Left lung (tissue), 10 donors: ENCODE results near the gene STIM1. TPM values are rescaled to one million over a fixed set of nuclear protein-coding genes. Genes with fewer than 3 reads are reported as not detected.
"Not testable (repeated sequence)": the region's sequence is repeated elsewhere in the genome, so short reads cannot be mapped to it uniquely, and the experiment has no call there.

Experiments
- ATAC-seq: fragments of 200-7000 bp; cut with Tn5 transposase; one replicate; pipeline ENCODE4 v1.9.1; 2020; ENCODE audit warnings: moderate library complexity
- DNase-seq, 4 donors: peaks; one replicate each; pipeline ENCODE4 v3.0.0-alpha.2; 2013 to 2020
- H3K27ac ChIP-seq, 2 donors: fragments of 200-600 bp; sonication (generic) in 1 of 2; one replicate each; pipeline versions ENCODE4 v1.5.0 to v1.8.0; 2020 to 2021
- H3K27me3 ChIP-seq, 2 donors: fragments of 200-600 bp; sonication (generic) in 1 of 2; one replicate each; pipeline versions ENCODE4 v1.5.0 to v1.8.0; 2020 to 2021
- H3K36me3 ChIP-seq, 2 donors: fragments of 200-600 bp; sonication (generic) in 1 of 2; one replicate each; pipeline versions ENCODE4 v1.5.0 to v1.8.0; 2020 to 2021
- H3K4me1 ChIP-seq, 2 donors: fragments of 200-600 bp; one replicate each; pipeline ENCODE4 v1.8.0; 2021
- H3K4me3 ChIP-seq, 2 donors: fragments of 200-600 bp; sonication (generic) in 1 of 2; one replicate each; pipeline versions ENCODE4 v1.5.0 to v1.8.0; 2020 to 2021; ENCODE audit warnings: mild to moderate bottlenecking in 1 of 2
- H3K9me3 ChIP-seq, 2 donors: fragments of 200-600 bp; sonication (generic) in 1 of 2; one replicate each; pipeline versions ENCODE4 v1.5.0 to v1.8.0; 2020 to 2021
- intact Hi-C, 2 donors: fragments of 100-400 bp; cut with DNase I; formaldehyde crosslinking; loops; one replicate each; pipeline versions ENCODE4 v1.11.2 to v1.14.2; 2022
- polyA plus RNA-seq, 6 donors: library from polyadenylated mRNA; unstranded; fragments of 120-200 nt; gene quantifications; one replicate each; pipeline ENCODE4 v1.2.1, GENCODE V29; 2013; ENCODE audit not compliant: insufficient read length in 6 of 6
- total RNA-seq, 2 donors: library from RNA; stranded (reverse); fragmentation: NEBNext Ultra II Directional; extraction: Animal tissue kit (Norgen Biotek cat#: 25700); gene quantifications; one replicate each; pipeline ENCODE4 v1.2.1, GENCODE V29; 2021
- TF ChIP-seq, protein P1 (sequence below), 2 donors: fragments of 200-600 bp; sonication (generic) in 1 of 2; IDR thresholded peaks; one replicate each; pipeline versions ENCODE4 v1.5.0 to v1.8.0; 2021; ENCODE audit warnings: antibody characterized with exemption in 2 of 2
- donor health status: DM: no; HTN: yes; CAD: no.
- donor health status: DM: no; HTN: no; CAD: no.

STIM1 gene
- total and polyA plus RNA-seq, 8 donors: 38.9 to 56.0 (median 49.8) TPM

DNA sequence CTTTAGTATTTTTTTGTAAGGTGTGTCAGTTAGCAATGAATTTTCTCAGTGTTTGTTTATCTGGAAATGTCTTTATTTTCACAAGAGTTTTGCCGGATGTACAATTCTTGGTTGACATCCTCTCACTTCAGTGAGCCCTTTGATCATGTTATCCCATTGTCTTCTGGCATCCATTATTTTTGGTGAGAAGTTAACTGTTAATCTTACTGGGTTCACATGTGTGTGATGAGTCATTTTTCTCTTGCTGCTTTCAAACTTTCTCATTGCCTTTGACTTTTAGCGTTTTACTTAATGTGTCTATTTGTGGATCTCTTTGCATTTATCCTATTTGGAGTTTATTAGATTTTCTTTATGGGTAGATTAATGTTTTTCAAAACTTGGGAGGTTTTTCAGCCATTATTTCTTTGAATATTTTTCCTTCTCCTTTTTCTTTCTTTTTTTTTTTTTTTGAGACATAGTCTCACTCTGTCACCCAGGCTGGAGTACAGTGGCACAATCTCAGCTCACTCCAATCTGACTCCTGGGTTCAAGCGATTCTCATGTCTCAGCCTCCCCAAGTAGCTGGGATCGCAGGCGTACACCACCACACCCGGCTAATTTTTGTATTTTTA is 138.7 kb downstream of the STIM1 start:
- Histone ChIP-seq H3K4me1 (no peaks in the 10 kb centered on the region), H3K27ac (no peak overlapping the region), H3K27me3 (no peaks in the 10 kb centered on the region), H3K36me3 (no peaks in the 10 kb centered on the region), H3K4me3 (no peak overlapping the region), H3K9me3 (peaks cover 0 to 20% of the 10 kb centered on the region in 2 donors)
- TF ChIP-seq, protein P1, sequence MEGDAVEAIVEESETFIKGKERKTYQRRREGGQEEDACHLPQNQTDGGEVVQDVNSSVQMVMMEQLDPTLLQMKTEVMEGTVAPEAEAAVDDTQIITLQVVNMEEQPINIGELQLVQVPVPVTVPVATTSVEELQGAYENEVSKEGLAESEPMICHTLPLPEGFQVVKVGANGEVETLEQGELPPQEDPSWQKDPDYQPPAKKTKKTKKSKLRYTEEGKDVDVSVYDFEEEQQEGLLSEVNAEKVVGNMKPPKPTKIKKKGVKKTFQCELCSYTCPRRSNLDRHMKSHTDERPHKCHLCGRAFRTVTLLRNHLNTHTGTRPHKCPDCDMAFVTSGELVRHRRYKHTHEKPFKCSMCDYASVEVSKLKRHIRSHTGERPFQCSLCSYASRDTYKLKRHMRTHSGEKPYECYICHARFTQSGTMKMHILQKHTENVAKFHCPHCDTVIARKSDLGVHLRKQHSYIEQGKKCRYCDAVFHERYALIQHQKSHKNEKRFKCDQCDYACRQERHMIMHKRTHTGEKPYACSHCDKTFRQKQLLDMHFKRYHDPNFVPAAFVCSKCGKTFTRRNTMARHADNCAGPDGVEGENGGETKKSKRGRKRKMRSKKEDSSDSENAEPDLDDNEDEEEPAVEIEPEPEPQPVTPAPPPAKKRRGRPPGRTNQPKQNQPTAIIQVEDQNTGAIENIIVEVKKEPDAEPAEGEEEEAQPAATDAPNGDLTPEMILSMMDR (IDR thresholded peaks at IDR 0.05): no peak
- DNase-seq: no peak
- intact Hi-C loops: no loop called here
- no peak for ATAC-seq

DNA sequence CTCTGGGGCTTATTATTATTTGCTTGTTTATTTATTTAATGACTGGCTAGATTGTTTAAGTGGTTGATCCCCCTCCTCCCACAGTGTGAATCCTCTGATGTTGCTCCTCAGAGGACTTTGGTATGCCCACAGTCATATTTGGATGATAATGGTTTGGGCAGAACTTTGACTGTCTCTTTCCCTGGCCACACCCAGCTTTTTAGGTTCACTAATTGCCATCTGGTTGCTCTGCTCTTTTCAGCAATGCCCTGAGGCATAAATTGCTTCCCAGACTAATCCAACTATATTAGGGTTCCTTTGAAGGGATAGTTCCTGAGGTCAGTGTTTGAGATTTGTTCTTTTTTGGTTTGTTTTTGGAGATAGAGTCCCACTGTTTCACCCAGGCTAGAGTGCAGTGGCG is 139.8 kb downstream of the STIM1 start:
- no peak for DNase-seq
- no peak for ATAC-seq
- intact Hi-C loops: no loop called here
- Histone ChIP-seq H3K4me1 (no peaks in the 10 kb centered on the region), H3K9me3 (peaks cover 0 to 20% of the 10 kb centered on the region in 2 donors), H3K4me3 (no peak overlapping the region), H3K36me3 (no peaks in the 10 kb centered on the region), H3K27me3 (no peaks in the 10 kb centered on the region), H3K27ac (no peak overlapping the region)
- TF ChIP-seq, protein P1 (IDR thresholded peaks at IDR 0.05): no peak

DNA sequence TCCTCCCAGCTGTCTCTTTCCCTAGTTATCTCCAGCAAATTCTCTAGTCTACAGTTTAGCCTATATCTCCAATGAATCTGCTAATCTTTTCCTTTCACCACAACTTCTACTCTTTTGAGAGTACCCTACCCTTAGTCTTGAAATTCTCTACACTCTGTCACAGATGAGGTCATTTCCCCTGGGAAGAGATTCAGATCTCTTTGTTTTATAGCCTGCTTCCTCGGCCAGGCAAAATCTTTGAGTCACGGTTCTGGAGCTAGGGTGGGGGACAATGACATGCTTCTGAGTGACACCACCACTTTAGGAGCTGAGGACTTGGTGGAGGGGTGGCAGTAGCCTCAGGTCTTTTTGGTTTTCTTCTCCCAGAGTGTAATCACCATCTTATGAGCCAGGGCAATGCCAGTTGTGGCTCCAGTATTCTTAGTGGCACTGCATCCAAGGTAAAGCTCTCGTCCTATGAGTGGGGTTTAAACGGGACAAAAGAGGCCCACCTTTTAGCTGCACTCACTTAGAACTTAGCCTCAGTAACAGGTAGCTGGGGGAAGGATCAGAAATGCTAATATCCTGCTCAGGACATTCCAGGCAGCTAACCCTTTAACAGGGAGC is 140.6 kb downstream of the STIM1 start:
- H3K27ac ChIP-seq: no peak overlapping the region
- no peaks in the 10 kb centered on the region for H3K4me1 ChIP-seq
- ATAC-seq (no peak), DNase-seq (no peak)
- H3K36me3 ChIP-seq: no peaks in the 10 kb centered on the region
- H3K9me3 ChIP-seq: peaks cover 0 to 20% of the 10 kb centered on the region in 2 donors
- TF ChIP-seq, protein P1 (IDR thresholded peaks at IDR 0.05): no peak
- intact Hi-C loops: no loop called here
- H3K27me3 ChIP-seq: no peaks in the 10 kb centered on the region
- H3K4me3 ChIP-seq: no peak overlapping the region

DNA sequence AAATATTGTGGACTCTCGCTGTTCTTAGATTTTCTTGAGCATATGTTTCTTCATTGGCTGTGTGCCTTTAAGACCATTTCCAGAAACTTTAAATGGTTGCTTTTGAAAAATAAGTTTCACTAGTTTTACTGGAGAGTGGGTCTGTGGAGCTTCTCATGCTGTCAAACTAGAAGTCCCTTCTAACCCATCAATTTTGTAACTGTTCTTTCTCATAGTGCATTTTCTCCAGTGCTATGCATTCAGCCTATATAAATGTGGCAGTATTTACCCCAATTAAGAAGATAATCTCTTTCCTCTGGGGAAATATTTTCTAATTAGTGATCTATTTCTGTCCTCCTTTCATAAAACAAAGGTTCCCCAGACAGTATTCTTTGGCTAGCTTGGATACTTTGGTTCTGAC is 141.2 kb downstream of the STIM1 start:
- H3K4me3 ChIP-seq: no peak overlapping the region
- no peak for DNase-seq
- intact Hi-C loops: no loop called here
- H3K9me3 ChIP-seq: peaks cover 0 to 20% of the 10 kb centered on the region in 2 donors
- TF ChIP-seq, protein P1 (IDR thresholded peaks at IDR 0.05): no peak
- H3K27ac ChIP-seq: no peak overlapping the region
- H3K27me3 ChIP-seq: no peaks in the 10 kb centered on the region
- H3K36me3 ChIP-seq: no peaks in the 10 kb centered on the region
- no peaks in the 10 kb centered on the region for H3K4me1 ChIP-seq
- ATAC-seq: no peak

DNA sequence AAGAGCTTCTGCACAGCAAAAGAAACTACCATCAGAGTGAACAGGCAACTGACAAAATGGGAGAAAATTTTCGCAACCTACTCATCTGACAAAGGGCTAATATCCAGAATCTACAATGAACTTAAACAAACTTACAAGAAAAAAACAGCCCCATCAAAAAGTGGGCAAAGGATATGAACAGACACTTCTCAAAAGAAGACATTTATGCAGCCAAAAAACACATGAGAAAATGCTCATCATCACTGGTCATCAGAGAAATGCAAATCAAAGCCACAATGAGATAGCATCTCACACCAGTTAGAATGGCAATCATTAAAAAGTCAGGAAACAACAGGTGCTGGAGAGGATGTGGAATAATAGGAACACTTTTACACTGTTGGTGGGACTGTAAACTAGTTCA is 149.3 kb downstream of the STIM1 start:
- DNase-seq, H3K4me3 ChIP-seq, H3K27ac ChIP-seq, H3K4me1 ChIP-seq, H3K9me3 ChIP-seq, ATAC-seq, intact Hi-C loops, H3K27me3 ChIP-seq, H3K36me3 ChIP-seq: not testable (repeated sequence)
